NB4 (cell line): ENCODE data around the gene TMCC1.

Experiments
- POLR2A ChIP-seq: IDR thresholded peaks from 2 replicates; pipeline ENCODE4 v1.6.1; 2011; ENCODE audit warnings: mild to moderate bottlenecking; ENCODE audit not compliant: insufficient read length; ENCODE audit errors: extremely low read depth
- TF ChIP-seq, protein P1 (sequence below): IDR thresholded peaks from one replicate; pipeline ENCODE4 v1.5.1; 2012; ENCODE audit warnings: low read depth, low read length

GRCh38 chr3:129820587-129820986 lies 72.9 kb downstream of the TMCC1 start:
- TF ChIP-seq, protein P1, sequence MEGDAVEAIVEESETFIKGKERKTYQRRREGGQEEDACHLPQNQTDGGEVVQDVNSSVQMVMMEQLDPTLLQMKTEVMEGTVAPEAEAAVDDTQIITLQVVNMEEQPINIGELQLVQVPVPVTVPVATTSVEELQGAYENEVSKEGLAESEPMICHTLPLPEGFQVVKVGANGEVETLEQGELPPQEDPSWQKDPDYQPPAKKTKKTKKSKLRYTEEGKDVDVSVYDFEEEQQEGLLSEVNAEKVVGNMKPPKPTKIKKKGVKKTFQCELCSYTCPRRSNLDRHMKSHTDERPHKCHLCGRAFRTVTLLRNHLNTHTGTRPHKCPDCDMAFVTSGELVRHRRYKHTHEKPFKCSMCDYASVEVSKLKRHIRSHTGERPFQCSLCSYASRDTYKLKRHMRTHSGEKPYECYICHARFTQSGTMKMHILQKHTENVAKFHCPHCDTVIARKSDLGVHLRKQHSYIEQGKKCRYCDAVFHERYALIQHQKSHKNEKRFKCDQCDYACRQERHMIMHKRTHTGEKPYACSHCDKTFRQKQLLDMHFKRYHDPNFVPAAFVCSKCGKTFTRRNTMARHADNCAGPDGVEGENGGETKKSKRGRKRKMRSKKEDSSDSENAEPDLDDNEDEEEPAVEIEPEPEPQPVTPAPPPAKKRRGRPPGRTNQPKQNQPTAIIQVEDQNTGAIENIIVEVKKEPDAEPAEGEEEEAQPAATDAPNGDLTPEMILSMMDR, result no peak
- no peak for TF ChIP-seq POLR2A
